Left lung (tissue), 10 donors: ENCODE data around the gene SULT4A1. TPM values are rescaled to one million over a fixed set of nuclear protein-coding genes. Genes with fewer than 3 reads are reported as not detected.

Source experiments
- ATAC-seq: fragments of 200-7000 bp; cut with Tn5 transposase; one replicate; pipeline ENCODE4 v1.9.1; 2020; ENCODE audit warnings: moderate library complexity
- DNase-seq, 4 donors: peaks; one replicate each; pipeline ENCODE4 v3.0.0-alpha.2; 2013 to 2020
- H3K27ac ChIP-seq, 2 donors: fragments of 200-600 bp; sonication (generic) in 1 of 2; one replicate each; pipeline versions ENCODE4 v1.5.0 to v1.8.0; 2020 to 2021
- H3K27me3 ChIP-seq, 2 donors: fragments of 200-600 bp; sonication (generic) in 1 of 2; one replicate each; pipeline versions ENCODE4 v1.5.0 to v1.8.0; 2020 to 2021
- H3K36me3 ChIP-seq, 2 donors: fragments of 200-600 bp; sonication (generic) in 1 of 2; one replicate each; pipeline versions ENCODE4 v1.5.0 to v1.8.0; 2020 to 2021
- H3K4me1 ChIP-seq, 2 donors: fragments of 200-600 bp; one replicate each; pipeline ENCODE4 v1.8.0; 2021
- H3K4me3 ChIP-seq, 2 donors: fragments of 200-600 bp; sonication (generic) in 1 of 2; one replicate each; pipeline versions ENCODE4 v1.5.0 to v1.8.0; 2020 to 2021; ENCODE audit warnings: mild to moderate bottlenecking in 1 of 2
- H3K9me3 ChIP-seq, 2 donors: fragments of 200-600 bp; sonication (generic) in 1 of 2; one replicate each; pipeline versions ENCODE4 v1.5.0 to v1.8.0; 2020 to 2021
- CTCF ChIP-seq, 2 donors: fragments of 200-600 bp; sonication (generic) in 1 of 2; IDR thresholded peaks; one replicate each; pipeline versions ENCODE4 v1.5.0 to v1.8.0; 2021; ENCODE audit warnings: antibody characterized with exemption in 2 of 2
- intact Hi-C, 2 donors: fragments of 100-400 bp; cut with DNase I; formaldehyde crosslinking; loops; one replicate each; pipeline versions ENCODE4 v1.11.2 to v1.14.2; 2022
- polyA plus RNA-seq, 6 donors: library from polyadenylated mRNA; unstranded; fragments of 120-200 nt; gene quantifications; one replicate each; pipeline ENCODE4 v1.2.1, GENCODE V29; 2013; ENCODE audit not compliant: insufficient read length in 6 of 6
- total RNA-seq, 2 donors: library from RNA; stranded (reverse); fragmentation: NEBNext Ultra II Directional; extraction: Animal tissue kit (Norgen Biotek cat#: 25700); gene quantifications; one replicate each; pipeline ENCODE4 v1.2.1, GENCODE V29; 2021
- donor health status: DM: no; HTN: yes; CAD: no.
- donor health status: DM: no; HTN: no; CAD: no.

SULT4A1 gene
- total and polyA plus RNA-seq, 8 donors, result 0.85 to 2.5 (median 1.6) TPM; not detected in 2

GRCh38 chr22:43828725-43828997 is 33.7 kb downstream of the SULT4A1 start:
- DNase-seq (peak in 1 of 4 donors; percentile 20), ATAC-seq (no peak)
- Histone ChIP-seq H3K27me3 (peaks cover 0 to 42% of the 10 kb centered on the region in 2 donors), H3K9me3 (no peaks in the 10 kb centered on the region), H3K4me3 (no peak overlapping the region), H3K36me3 (no peaks in the 10 kb centered on the region), H3K4me1 (peaks cover 4 to 7% of the 10 kb centered on the region in 2 donors), H3K27ac (no peak overlapping the region)
- TF ChIP-seq CTCF (IDR thresholded peaks at IDR 0.05), result no peak
- intact Hi-C loops, result no loop called here

GRCh38 chr22:43827926-43828724 is 34.2 kb downstream of the SULT4A1 start:
- ATAC-seq, result no peak
- no peaks in the 10 kb centered on the region for H3K9me3 ChIP-seq
- TF ChIP-seq CTCF (IDR thresholded peaks at IDR 0.05), result no peak
- H3K4me3 ChIP-seq, result no peak overlapping the region
- peak in 1 of 4 donors; percentile 10 for DNase-seq
- H3K36me3 ChIP-seq, result no peaks in the 10 kb centered on the region
- H3K27ac ChIP-seq, result no peak overlapping the region
- peaks cover 0 to 42% of the 10 kb centered on the region in 2 donors for H3K27me3 ChIP-seq
- H3K4me1 ChIP-seq, result peaks cover 4 to 7% of the 10 kb centered on the region in 2 donors
- intact Hi-C loops, result no loop called here

- Histone ChIP-seq H3K27ac (peak overlapping the region in 1 of 2 donors; percentile 31), H3K36me3 (no peaks in the 10 kb centered on the region), H3K4me1 (peaks cover 4 to 7% of the 10 kb centered on the region in 2 donors), H3K4me3 (no peak overlapping the region), H3K27me3 (peaks cover 0 to 41% of the 10 kb centered on the region in 2 donors), H3K9me3 (no peaks in the 10 kb centered on the region)
- no peak for DNase-seq
- no peak for ATAC-seq
- no peak for TF ChIP-seq CTCF (IDR thresholded peaks at IDR 0.05)
- intact Hi-C loops, result no loop called here
These were observed 35.1 kb downstream of the SULT4A1 start for GRCh38 chr22:43827003-43827735.

GRCh38 chr22:43826142-43827002 is 35.9 kb downstream of the SULT4A1 start:
- ATAC-seq (peak; percentile 33), DNase-seq (peak in 1 of 4 donors; percentile 33)
- Histone ChIP-seq H3K9me3 (no peaks in the 10 kb centered on the region), H3K4me1 (peaks cover 4 to 7% of the 10 kb centered on the region in 2 donors), H3K36me3 (no peaks in the 10 kb centered on the region), H3K27ac (peak overlapping the region in 1 of 2 donors; percentile 31), H3K4me3 (no peak overlapping the region), H3K27me3 (peaks cover 0 to 49% of the 10 kb centered on the region in 2 donors)
- TF ChIP-seq CTCF (IDR thresholded peaks at IDR 0.05), result peak in 1 of 2 donors; percentile 18
- intact Hi-C loops, result no loop called here
